Measurements from ENCODE around the gene GCH1. TPM values are rescaled to one million over a fixed set of nuclear protein-coding genes. Genes with fewer than 3 reads are reported as not detected.

GCH1 gene
- polyA plus RNA-seq, 1 donor from 2014 or later, result 4.9 TPM

- no peak overlapping the region for H3K9ac ChIP-seq (ENCODE audit: low read length)
- H3K79me2 ChIP-seq (replicated peaks; ENCODE audit: insufficient read depth, low read length), result no peaks in the 10 kb centered on the region
- H3K27me3 ChIP-seq (ENCODE audit: insufficient read depth, low read depth, low read length), result no peaks in the 10 kb centered on the region
- TF ChIP-seq, protein P1, sequence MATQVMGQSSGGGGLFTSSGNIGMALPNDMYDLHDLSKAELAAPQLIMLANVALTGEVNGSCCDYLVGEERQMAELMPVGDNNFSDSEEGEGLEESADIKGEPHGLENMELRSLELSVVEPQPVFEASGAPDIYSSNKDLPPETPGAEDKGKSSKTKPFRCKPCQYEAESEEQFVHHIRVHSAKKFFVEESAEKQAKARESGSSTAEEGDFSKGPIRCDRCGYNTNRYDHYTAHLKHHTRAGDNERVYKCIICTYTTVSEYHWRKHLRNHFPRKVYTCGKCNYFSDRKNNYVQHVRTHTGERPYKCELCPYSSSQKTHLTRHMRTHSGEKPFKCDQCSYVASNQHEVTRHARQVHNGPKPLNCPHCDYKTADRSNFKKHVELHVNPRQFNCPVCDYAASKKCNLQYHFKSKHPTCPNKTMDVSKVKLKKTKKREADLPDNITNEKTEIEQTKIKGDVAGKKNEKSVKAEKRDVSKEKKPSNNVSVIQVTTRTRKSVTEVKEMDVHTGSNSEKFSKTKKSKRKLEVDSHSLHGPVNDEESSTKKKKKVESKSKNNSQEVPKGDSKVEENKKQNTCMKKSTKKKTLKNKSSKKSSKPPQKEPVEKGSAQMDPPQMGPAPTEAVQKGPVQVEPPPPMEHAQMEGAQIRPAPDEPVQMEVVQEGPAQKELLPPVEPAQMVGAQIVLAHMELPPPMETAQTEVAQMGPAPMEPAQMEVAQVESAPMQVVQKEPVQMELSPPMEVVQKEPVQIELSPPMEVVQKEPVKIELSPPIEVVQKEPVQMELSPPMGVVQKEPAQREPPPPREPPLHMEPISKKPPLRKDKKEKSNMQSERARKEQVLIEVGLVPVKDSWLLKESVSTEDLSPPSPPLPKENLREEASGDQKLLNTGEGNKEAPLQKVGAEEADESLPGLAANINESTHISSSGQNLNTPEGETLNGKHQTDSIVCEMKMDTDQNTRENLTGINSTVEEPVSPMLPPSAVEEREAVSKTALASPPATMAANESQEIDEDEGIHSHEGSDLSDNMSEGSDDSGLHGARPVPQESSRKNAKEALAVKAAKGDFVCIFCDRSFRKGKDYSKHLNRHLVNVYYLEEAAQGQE (IDR thresholded peaks at IDR 0.05; ENCODE audit: borderline replicate concordance), result no peak
- no peak for TF ChIP-seq POLR2AphosphoS5 (IDR thresholded peaks at IDR 0.05)
- TF ChIP-seq, protein P2, sequence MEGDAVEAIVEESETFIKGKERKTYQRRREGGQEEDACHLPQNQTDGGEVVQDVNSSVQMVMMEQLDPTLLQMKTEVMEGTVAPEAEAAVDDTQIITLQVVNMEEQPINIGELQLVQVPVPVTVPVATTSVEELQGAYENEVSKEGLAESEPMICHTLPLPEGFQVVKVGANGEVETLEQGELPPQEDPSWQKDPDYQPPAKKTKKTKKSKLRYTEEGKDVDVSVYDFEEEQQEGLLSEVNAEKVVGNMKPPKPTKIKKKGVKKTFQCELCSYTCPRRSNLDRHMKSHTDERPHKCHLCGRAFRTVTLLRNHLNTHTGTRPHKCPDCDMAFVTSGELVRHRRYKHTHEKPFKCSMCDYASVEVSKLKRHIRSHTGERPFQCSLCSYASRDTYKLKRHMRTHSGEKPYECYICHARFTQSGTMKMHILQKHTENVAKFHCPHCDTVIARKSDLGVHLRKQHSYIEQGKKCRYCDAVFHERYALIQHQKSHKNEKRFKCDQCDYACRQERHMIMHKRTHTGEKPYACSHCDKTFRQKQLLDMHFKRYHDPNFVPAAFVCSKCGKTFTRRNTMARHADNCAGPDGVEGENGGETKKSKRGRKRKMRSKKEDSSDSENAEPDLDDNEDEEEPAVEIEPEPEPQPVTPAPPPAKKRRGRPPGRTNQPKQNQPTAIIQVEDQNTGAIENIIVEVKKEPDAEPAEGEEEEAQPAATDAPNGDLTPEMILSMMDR (IDR thresholded peaks at IDR 0.05; ENCODE audit: poor library complexity, severe bottlenecking), result no peak
- no peak for TF ChIP-seq RAD21 (conservative IDR thresholded peaks at IDR 0.05)
- no peak overlapping the region for H3K27ac ChIP-seq (ENCODE audit: low read length)
- H2AFZ ChIP-seq (ENCODE audit: low read depth, low read length), result no peak overlapping the region
- H3K9me3 ChIP-seq (ENCODE audit: low read length), result no peaks in the 10 kb centered on the region
- H3K9me2 ChIP-seq (ENCODE audit: insufficient read depth, low read length), result no peaks in the 10 kb centered on the region
- no peaks in the 10 kb centered on the region for H4K20me1 ChIP-seq (ENCODE audit: insufficient read depth)
- no peaks in the 10 kb centered on the region for H3K36me3 ChIP-seq (ENCODE audit: insufficient read depth, low read length)
- H3K4me3 ChIP-seq (ENCODE audit: low read length), result no peak overlapping the region
- H3K4me2 ChIP-seq (ENCODE audit: low read length), result no peak overlapping the region
- no peaks in the 10 kb centered on the region for H3F3A ChIP-seq (ENCODE audit: insufficient read depth, low read length, poor library complexity, severe bottlenecking)
These were observed 90.0 kb downstream of the GCH1 start for GRCh38 chr14:54812617-54813016.

GRCh38 chr14:54809767-54810166 lies 92.9 kb downstream of the GCH1 start:
- Histone ChIP-seq H3K27ac (ENCODE audit: low read length) (no peak overlapping the region), H3K9ac (ENCODE audit: low read length) (no peak overlapping the region), H3K9me2 (ENCODE audit: insufficient read depth, low read length) (no peaks in the 10 kb centered on the region), H3K36me3 (ENCODE audit: insufficient read depth, low read length) (no peaks in the 10 kb centered on the region), H4K20me1 (ENCODE audit: insufficient read depth) (no peaks in the 10 kb centered on the region), H3K27me3 (ENCODE audit: insufficient read depth, low read depth, low read length) (no peaks in the 10 kb centered on the region), H3K79me2 (replicated peaks; ENCODE audit: insufficient read depth, low read length) (no peaks in the 10 kb centered on the region), H3K4me3 (ENCODE audit: low read length) (no peak overlapping the region), H2AFZ (ENCODE audit: low read depth, low read length) (no peak overlapping the region), H3K4me2 (ENCODE audit: low read length) (no peak overlapping the region), H3F3A (ENCODE audit: insufficient read depth, low read length, poor library complexity, severe bottlenecking) (no peaks in the 10 kb centered on the region), H3K9me3 (ENCODE audit: low read length) (no peaks in the 10 kb centered on the region)
- TF ChIP-seq SMC3 (conservative IDR thresholded peaks at IDR 0.05; ENCODE audit: poor library complexity) (no peak), MXI1 (conservative IDR thresholded peaks at IDR 0.05; ENCODE audit: poor library complexity, severe bottlenecking) (no peak), POLR2AphosphoS5 (IDR thresholded peaks at IDR 0.05) (no peak), EP300 (conservative IDR thresholded peaks at IDR 0.05; ENCODE audit: poor library complexity, severe bottlenecking) (no peak), TAF1 (IDR thresholded peaks at IDR 0.05; ENCODE audit: low read depth) (no peak), EZH2 (IDR thresholded peaks at IDR 0.05; ENCODE audit: borderline replicate concordance, insufficient read depth, low read length, poor library complexity, severe bottlenecking) (no peak), RAD21 (conservative IDR thresholded peaks at IDR 0.05) (no peak)
- TF ChIP-seq, protein P1 (IDR thresholded peaks at IDR 0.05; ENCODE audit: borderline replicate concordance), result no peak
- TF ChIP-seq, protein P2 (IDR thresholded peaks at IDR 0.05; ENCODE audit: poor library complexity, severe bottlenecking), result no peak

All from neural cell (in vitro differentiated cells).